Prostate gland (tissue), 2 donors: ENCODE measurements around the gene TMEM240.

Source experiments
- POLR2A ChIP-seq: fragments of 450-650 bp; IDR thresholded peaks from one replicate; pipeline ENCODE4 v1.6.1; 2016; ENCODE audit warnings: antibody characterized with exemption, mild to moderate bottlenecking
- TF ChIP-seq, protein P1 (sequence below), 4 experiments: fragments of 200-600 bp in 2 of 4; fragments of 450-650 bp in 2 of 4; sonication (generic) in 2 of 4; IDR thresholded peaks; 1 replicate in 3 of 4; 2 replicates in 1 of 4; pipeline ENCODE4 v1.5.1; 2016 to 2019; ENCODE audit warnings: antibody characterized with exemption in 4 of 4, mild to moderate bottlenecking in 2 of 4, moderate library complexity in 2 of 4

GRCh38 chr1:1577367-1578011, 37.1 kb upstream of the TMEM240 start:
- TF ChIP-seq, protein P1, sequence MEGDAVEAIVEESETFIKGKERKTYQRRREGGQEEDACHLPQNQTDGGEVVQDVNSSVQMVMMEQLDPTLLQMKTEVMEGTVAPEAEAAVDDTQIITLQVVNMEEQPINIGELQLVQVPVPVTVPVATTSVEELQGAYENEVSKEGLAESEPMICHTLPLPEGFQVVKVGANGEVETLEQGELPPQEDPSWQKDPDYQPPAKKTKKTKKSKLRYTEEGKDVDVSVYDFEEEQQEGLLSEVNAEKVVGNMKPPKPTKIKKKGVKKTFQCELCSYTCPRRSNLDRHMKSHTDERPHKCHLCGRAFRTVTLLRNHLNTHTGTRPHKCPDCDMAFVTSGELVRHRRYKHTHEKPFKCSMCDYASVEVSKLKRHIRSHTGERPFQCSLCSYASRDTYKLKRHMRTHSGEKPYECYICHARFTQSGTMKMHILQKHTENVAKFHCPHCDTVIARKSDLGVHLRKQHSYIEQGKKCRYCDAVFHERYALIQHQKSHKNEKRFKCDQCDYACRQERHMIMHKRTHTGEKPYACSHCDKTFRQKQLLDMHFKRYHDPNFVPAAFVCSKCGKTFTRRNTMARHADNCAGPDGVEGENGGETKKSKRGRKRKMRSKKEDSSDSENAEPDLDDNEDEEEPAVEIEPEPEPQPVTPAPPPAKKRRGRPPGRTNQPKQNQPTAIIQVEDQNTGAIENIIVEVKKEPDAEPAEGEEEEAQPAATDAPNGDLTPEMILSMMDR (IDR thresholded peaks at IDR 0.05), result no peak
- TF ChIP-seq POLR2A, result no peak
